ENCODE results near the gene CHST5.

Gene CHST5

GRCh38 chr16:75535901-75536300 is at the start of gene CHST5:
Gene CHST5 (minus strand): TSS chr16:75536108. CDS start chr16:75530384, 5,724 bp downstream.
- H3K9me3 ChIP-seq (ENCODE audit: control insufficient read depth in 5 of 5, low read length in 5 of 5), result no peaks in the 10 kb centered on the region

DNA sequence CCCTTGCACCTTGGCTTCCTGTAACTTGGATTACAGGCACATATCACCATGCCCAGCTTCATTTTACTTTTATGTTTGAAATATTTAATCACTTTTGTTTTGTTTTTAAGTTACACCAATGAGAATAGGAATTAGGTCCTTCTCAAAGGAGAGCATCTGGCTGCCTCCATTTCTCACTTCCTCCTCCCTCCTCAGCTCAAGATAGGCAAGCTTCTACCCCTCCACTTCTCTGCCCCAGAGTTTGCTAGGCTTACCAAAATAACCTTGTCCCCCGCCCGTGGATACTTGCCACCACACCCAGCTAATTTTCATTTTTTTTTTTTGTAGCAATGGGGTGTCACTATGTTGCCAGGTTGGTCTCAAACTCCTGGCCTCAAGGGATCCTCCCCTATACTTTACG is 48.2 kb upstream of the CHST5 start:
- H3K36me3 ChIP-seq (ENCODE audit: control insufficient read depth in 5 of 5, insufficient read depth in 5 of 5, low read length in 5 of 5), result peaks cover 4 to 18% (median 5%) of the 10 kb centered on the region in 5 donors
- H3K27me3 ChIP-seq (ENCODE audit: control insufficient read depth in 5 of 5, insufficient read depth in 4 of 5, low read length in 5 of 5), result no peaks in the 10 kb centered on the region
- peaks cover 0 to 6% (median 0%) of the 10 kb centered on the region in 5 donors for H3K4me1 ChIP-seq (ENCODE audit: control insufficient read depth in 5 of 5, insufficient read depth in 5 of 5, low read length in 5 of 5)

More at GRCh38 chr16:75535901-75536300, at the start of gene CHST5:
- no peak within 1 kb of the TSS for H3K9ac ChIP-seq (ENCODE audit: low read length in 5 of 5)
- H3K4me1 ChIP-seq (ENCODE audit: control insufficient read depth in 5 of 5, insufficient read depth in 5 of 5, low read length in 5 of 5), result no peaks in the 10 kb centered on the region
- no peaks in the 10 kb centered on the region for H3K36me3 ChIP-seq (ENCODE audit: control insufficient read depth in 5 of 5, insufficient read depth in 5 of 5, low read length in 5 of 5)
- no peak within 1 kb of the TSS for H3K4me3 ChIP-seq (ENCODE audit: low read depth in 1 of 5, low read length in 5 of 5)
- no peak within 1 kb of the TSS for H3K27ac ChIP-seq (ENCODE audit: low read depth, low read length)
- H3K27me3 ChIP-seq (ENCODE audit: control insufficient read depth in 5 of 5, insufficient read depth in 4 of 5, low read length in 5 of 5), result peaks cover 0 to 3% (median 0%) of the 10 kb centered on the region in 5 donors

DNA sequence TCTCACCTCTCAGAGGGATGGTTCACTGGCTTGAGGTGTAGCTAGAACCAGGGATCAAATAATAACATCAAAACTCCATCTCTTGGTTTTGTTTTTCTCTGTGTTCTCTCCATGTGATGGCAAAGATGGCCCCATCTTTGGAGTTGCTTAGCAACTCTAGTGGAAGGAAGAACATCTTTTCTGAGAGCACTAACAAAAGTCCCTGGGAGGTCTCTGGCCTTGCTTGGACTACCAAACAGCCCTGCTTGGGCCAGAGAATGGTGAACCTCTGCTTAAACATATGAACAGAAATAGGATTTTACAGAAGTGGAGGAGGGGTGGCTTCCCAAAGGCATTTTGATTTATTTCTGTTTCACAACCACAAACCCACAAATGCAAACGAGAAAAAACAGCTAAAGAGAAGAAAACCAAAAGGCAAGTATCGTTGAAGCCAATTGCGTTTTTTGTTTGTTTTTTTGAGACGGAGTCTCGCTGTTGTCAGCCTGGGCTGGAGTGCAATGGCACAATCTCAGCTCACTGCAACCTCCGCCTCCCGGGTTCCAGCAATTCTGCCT is 43.5 kb upstream of the CHST5 start:
- Histone ChIP-seq H3K4me3 (ENCODE audit: low read depth in 1 of 5, low read length in 5 of 5) (no peak overlapping the region), H3K36me3 (ENCODE audit: control insufficient read depth in 5 of 5, insufficient read depth in 5 of 5, low read length in 5 of 5) (peaks cover 21 to 55% (median 47%) of the 10 kb centered on the region in 5 donors), H3K9me3 (ENCODE audit: control insufficient read depth in 5 of 5, low read length in 5 of 5) (no peaks in the 10 kb centered on the region), H3K27me3 (ENCODE audit: control insufficient read depth in 5 of 5, insufficient read depth in 4 of 5, low read length in 5 of 5) (no peaks in the 10 kb centered on the region), H3K4me1 (ENCODE audit: control insufficient read depth in 5 of 5, insufficient read depth in 5 of 5, low read length in 5 of 5) (no peaks in the 10 kb centered on the region), H3K27ac (ENCODE audit: low read depth, low read length) (no peak overlapping the region), H3K9ac (ENCODE audit: low read length in 5 of 5) (no peak overlapping the region)

More for the DNA sequence above, 48.2 kb upstream of the CHST5 start:
- H3K9ac ChIP-seq (ENCODE audit: low read length in 5 of 5), result no peak overlapping the region
- H3K4me3 ChIP-seq (ENCODE audit: low read depth in 1 of 5, low read length in 5 of 5), result no peak overlapping the region
- H3K9me3 ChIP-seq (ENCODE audit: control insufficient read depth in 5 of 5, low read length in 5 of 5), result no peaks in the 10 kb centered on the region
- no peak overlapping the region for H3K27ac ChIP-seq (ENCODE audit: low read depth, low read length)

GRCh38 chr16:75578725-75579124 is 42.8 kb upstream of the CHST5 start:
- no peaks in the 10 kb centered on the region for H3K27me3 ChIP-seq (ENCODE audit: control insufficient read depth in 5 of 5, insufficient read depth in 4 of 5, low read length in 5 of 5)
- H3K4me1 ChIP-seq (ENCODE audit: control insufficient read depth in 5 of 5, insufficient read depth in 5 of 5, low read length in 5 of 5), result no peaks in the 10 kb centered on the region
- H3K36me3 ChIP-seq (ENCODE audit: control insufficient read depth in 5 of 5, insufficient read depth in 5 of 5, low read length in 5 of 5), result peaks cover 23 to 61% (median 53%) of the 10 kb centered on the region in 5 donors
- no peak overlapping the region for H3K4me3 ChIP-seq (ENCODE audit: low read depth in 1 of 5, low read length in 5 of 5)
- no peak overlapping the region for H3K27ac ChIP-seq (ENCODE audit: low read depth, low read length)
- H3K9ac ChIP-seq (ENCODE audit: low read length in 5 of 5), result no peak overlapping the region
- H3K9me3 ChIP-seq (ENCODE audit: control insufficient read depth in 5 of 5, low read length in 5 of 5), result no peaks in the 10 kb centered on the region

DNA sequence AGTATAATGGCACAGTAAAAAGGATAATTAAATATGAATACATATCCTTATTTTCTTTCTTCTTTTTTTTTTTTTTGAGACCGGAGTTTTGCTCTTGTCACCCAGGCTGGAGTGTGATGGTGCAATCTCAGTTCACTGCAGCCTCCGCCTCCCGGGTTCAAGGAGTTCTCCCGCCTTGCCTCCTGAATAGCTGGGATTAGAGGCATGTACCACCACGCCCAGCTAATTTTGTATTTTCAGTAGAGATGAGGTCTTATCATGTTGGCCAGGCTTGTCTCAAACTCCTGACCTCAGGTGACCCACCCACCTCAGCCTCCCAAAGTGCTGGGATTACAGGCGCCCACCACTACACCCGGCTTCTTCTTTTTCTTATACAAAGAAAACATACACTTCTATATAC is 42.3 kb upstream of the CHST5 start:
- H3K36me3 ChIP-seq (ENCODE audit: control insufficient read depth in 5 of 5, insufficient read depth in 5 of 5, low read length in 5 of 5), result peaks cover 25 to 66% (median 58%) of the 10 kb centered on the region in 5 donors

DNA sequence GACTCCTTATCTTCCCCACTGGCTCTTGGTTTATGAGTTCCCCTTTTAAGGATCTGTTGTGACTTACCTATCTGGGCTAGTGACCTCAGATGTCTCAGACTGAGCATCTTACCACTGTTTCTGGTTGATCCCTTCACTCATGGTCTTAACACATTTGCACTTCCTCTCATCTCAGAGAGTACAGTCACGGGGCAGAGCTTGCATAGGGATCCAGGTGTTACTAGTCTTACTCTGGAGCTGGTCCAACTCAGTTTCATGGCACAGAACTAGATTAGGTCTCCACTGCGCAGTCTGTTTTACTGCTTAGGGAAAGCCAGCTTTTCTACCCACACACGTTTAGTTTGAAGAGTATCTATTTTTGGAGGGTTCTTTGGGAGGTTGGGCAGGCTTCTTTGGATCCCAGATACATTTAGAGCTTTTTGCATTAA is 40.5 kb upstream of the CHST5 start:
- Histone ChIP-seq H3K36me3 (ENCODE audit: control insufficient read depth in 5 of 5, insufficient read depth in 5 of 5, low read length in 5 of 5) (peaks cover 25 to 81% (median 72%) of the 10 kb centered on the region in 5 donors), H3K4me3 (ENCODE audit: low read depth in 1 of 5, low read length in 5 of 5) (no peak overlapping the region), H3K27me3 (ENCODE audit: control insufficient read depth in 5 of 5, insufficient read depth in 4 of 5, low read length in 5 of 5) (no peaks in the 10 kb centered on the region), H3K27ac (ENCODE audit: low read depth, low read length) (no peak overlapping the region), H3K4me1 (ENCODE audit: control insufficient read depth in 5 of 5, insufficient read depth in 5 of 5, low read length in 5 of 5) (peaks cover 0 to 12% (median 0%) of the 10 kb centered on the region in 5 donors), H3K9me3 (ENCODE audit: control insufficient read depth in 5 of 5, low read length in 5 of 5) (no peaks in the 10 kb centered on the region), H3K9ac (ENCODE audit: low read length in 5 of 5) (no peak overlapping the region)

More for the DNA sequence above, 42.3 kb upstream of the CHST5 start:
- Histone ChIP-seq H3K9me3 (ENCODE audit: control insufficient read depth in 5 of 5, low read length in 5 of 5) (no peaks in the 10 kb centered on the region), H3K4me1 (ENCODE audit: control insufficient read depth in 5 of 5, insufficient read depth in 5 of 5, low read length in 5 of 5) (no peaks in the 10 kb centered on the region), H3K4me3 (ENCODE audit: low read depth in 1 of 5, low read length in 5 of 5) (no peak overlapping the region), H3K27me3 (ENCODE audit: control insufficient read depth in 5 of 5, insufficient read depth in 4 of 5, low read length in 5 of 5) (no peaks in the 10 kb centered on the region), H3K27ac (ENCODE audit: low read depth, low read length) (no peak overlapping the region), H3K9ac (ENCODE audit: low read length in 5 of 5) (no peak overlapping the region)

DNA sequence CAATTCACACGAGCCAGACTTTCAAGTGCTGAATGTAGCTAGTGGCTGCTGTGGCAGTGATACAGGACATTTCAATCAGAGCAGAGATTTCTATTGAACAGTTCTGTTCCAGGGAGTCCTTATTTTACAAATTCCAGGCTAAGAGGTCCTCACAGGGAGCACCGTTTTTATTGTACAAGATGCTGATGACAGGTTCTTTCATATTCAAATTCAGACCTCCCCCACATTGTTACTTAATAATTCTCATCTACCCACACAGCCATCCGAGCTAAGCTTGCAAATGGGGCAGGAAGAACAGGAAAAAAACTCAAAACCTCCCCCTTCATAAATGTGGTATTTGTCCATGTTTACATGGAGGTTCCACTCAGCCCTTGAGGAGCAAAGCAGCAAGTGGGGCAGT is 40.0 kb upstream of the CHST5 start:
- H3K4me1 ChIP-seq (ENCODE audit: control insufficient read depth in 5 of 5, insufficient read depth in 5 of 5, low read length in 5 of 5), result peaks cover 0 to 16% (median under 1%) of the 10 kb centered on the region in 5 donors
- H3K36me3 ChIP-seq (ENCODE audit: control insufficient read depth in 5 of 5, insufficient read depth in 5 of 5, low read length in 5 of 5), result peaks cover 28 to 85% (median 77%) of the 10 kb centered on the region in 5 donors
- no peaks in the 10 kb centered on the region for H3K9me3 ChIP-seq (ENCODE audit: control insufficient read depth in 5 of 5, low read length in 5 of 5)
- no peaks in the 10 kb centered on the region for H3K27me3 ChIP-seq (ENCODE audit: control insufficient read depth in 5 of 5, insufficient read depth in 4 of 5, low read length in 5 of 5)
- H3K4me3 ChIP-seq (ENCODE audit: low read depth in 1 of 5, low read length in 5 of 5), result no peak overlapping the region
- no peak overlapping the region for H3K9ac ChIP-seq (ENCODE audit: low read length in 5 of 5)
- no peak overlapping the region for H3K27ac ChIP-seq (ENCODE audit: low read depth, low read length)

GRCh38 chr16:75573955-75574354 is 38.0 kb upstream of the CHST5 start:
- Histone ChIP-seq H3K4me3 (ENCODE audit: low read depth in 1 of 5, low read length in 5 of 5) (no peak overlapping the region), H3K9ac (ENCODE audit: low read length in 5 of 5) (no peak overlapping the region), H3K36me3 (ENCODE audit: control insufficient read depth in 5 of 5, insufficient read depth in 5 of 5, low read length in 5 of 5) (peaks cover 26 to 92% (median 86%) of the 10 kb centered on the region in 5 donors), H3K27me3 (ENCODE audit: control insufficient read depth in 5 of 5, insufficient read depth in 4 of 5, low read length in 5 of 5) (no peaks in the 10 kb centered on the region), H3K9me3 (ENCODE audit: control insufficient read depth in 5 of 5, low read length in 5 of 5) (no peaks in the 10 kb centered on the region), H3K4me1 (ENCODE audit: control insufficient read depth in 5 of 5, insufficient read depth in 5 of 5, low read length in 5 of 5) (peaks cover 0 to 24% (median 14%) of the 10 kb centered on the region in 5 donors), H3K27ac (ENCODE audit: low read depth, low read length) (no peak overlapping the region)

- Histone ChIP-seq H3K9me3 (ENCODE audit: control insufficient read depth in 5 of 5, low read length in 5 of 5) (no peaks in the 10 kb centered on the region), H3K9ac (ENCODE audit: low read length in 5 of 5) (no peak overlapping the region), H3K27me3 (ENCODE audit: control insufficient read depth in 5 of 5, insufficient read depth in 4 of 5, low read length in 5 of 5) (no peaks in the 10 kb centered on the region), H3K27ac (ENCODE audit: low read depth, low read length) (no peak overlapping the region), H3K4me3 (ENCODE audit: low read depth in 1 of 5, low read length in 5 of 5) (no peak overlapping the region), H3K36me3 (ENCODE audit: control insufficient read depth in 5 of 5, insufficient read depth in 5 of 5, low read length in 5 of 5) (peaks cover 19 to 92% (median 86%) of the 10 kb centered on the region in 5 donors), H3K4me1 (ENCODE audit: control insufficient read depth in 5 of 5, insufficient read depth in 5 of 5, low read length in 5 of 5) (peaks cover 0 to 30% (median 19%) of the 10 kb centered on the region in 5 donors)
Measured at GRCh38 chr16:75572864-75573542, 37.1 kb upstream of the CHST5 start.

DNA sequence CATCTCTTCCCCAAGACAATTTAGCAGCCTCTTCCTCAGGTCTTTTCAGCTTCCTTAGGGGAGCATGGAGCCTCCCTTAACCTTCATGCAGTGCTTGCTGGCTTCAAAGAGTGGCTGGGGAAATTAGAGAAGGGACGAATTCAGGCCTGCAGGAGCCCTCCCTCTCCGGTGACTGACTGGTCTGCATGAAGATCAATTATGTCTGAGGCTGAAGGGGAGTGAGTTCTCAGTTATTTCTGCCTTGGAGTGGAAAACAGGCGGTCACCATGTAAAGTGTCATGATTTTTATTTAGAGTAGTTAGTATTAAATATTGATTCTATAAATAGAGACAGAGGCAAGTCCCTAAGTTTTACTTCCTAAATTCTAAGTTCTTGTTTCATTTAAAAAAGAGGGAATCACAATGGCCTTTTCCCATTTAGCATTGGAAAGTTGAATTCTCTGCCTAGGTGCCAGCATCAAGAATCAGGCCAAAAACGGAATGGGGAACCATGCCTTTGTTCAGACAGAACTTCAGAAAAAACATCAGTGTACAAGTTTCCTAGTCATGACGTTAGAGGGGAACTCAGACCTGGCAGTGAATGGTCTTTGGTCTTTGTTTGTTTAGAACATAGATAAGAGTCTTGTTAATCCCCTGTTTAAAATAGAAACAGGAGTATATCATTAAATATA is 34.6 kb upstream of the CHST5 start:
- no peak overlapping the region for H3K27ac ChIP-seq (ENCODE audit: low read depth, low read length)

More for the DNA sequence above, 34.6 kb upstream of the CHST5 start:
- Histone ChIP-seq H3K36me3 (ENCODE audit: control insufficient read depth in 5 of 5, insufficient read depth in 5 of 5, low read length in 5 of 5) (peaks cover 10 to 72% (median 62%) of the 10 kb centered on the region in 5 donors), H3K4me1 (ENCODE audit: control insufficient read depth in 5 of 5, insufficient read depth in 5 of 5, low read length in 5 of 5) (peaks cover 0 to 49% (median 39%) of the 10 kb centered on the region in 5 donors), H3K9ac (ENCODE audit: low read length in 5 of 5) (no peak overlapping the region), H3K9me3 (ENCODE audit: control insufficient read depth in 5 of 5, low read length in 5 of 5) (no peaks in the 10 kb centered on the region), H3K4me3 (ENCODE audit: low read depth in 1 of 5, low read length in 5 of 5) (no peak overlapping the region), H3K27me3 (ENCODE audit: control insufficient read depth in 5 of 5, insufficient read depth in 4 of 5, low read length in 5 of 5) (no peaks in the 10 kb centered on the region)

All from subcutaneous abdominal adipose tissue (tissue), 5 donors.